ENCODE data around the gene NTSR2.

Gene NTSR2

GRCh38 chr2:11703700-11704099 is 33.7 kb upstream of the NTSR2 start:
- Histone ChIP-seq H3K27me3 (replicated peaks) (no peaks in the 10 kb centered on the region), H3K4me3 (ENCODE audit: low read depth, low read length) (no peak overlapping the region), H3K36me3 (replicated peaks) (no peaks in the 10 kb centered on the region), H3K27ac (no peak overlapping the region)
- no peak for TF ChIP-seq CTCF (IDR thresholded peaks at IDR 0.05; ENCODE audit: low read depth, low read length, missing control alignments)
- DNase-seq = peak; percentile 42
- in situ Hi-C loops (cut with HindIII; ENCODE audit: low pct_ligation_motif_present, low sequenced_read_pairs) = no loop called here

GRCh38 chr2:11702946-11703345 is 33.0 kb upstream of the NTSR2 start:
- TF ChIP-seq CTCF (IDR thresholded peaks at IDR 0.05; ENCODE audit: low read depth, low read length, missing control alignments) = no peak
- H3K27ac ChIP-seq = no peak overlapping the region
- no peak for DNase-seq
- H3K27me3 ChIP-seq (replicated peaks) = no peaks in the 10 kb centered on the region
- no peak overlapping the region for H3K4me3 ChIP-seq (ENCODE audit: low read depth, low read length)
- no peaks in the 10 kb centered on the region for H3K36me3 ChIP-seq (replicated peaks)
- in situ Hi-C loops (cut with HindIII; ENCODE audit: low pct_ligation_motif_present, low sequenced_read_pairs) = no loop called here

- in situ Hi-C loops (cut with HindIII; ENCODE audit: low pct_ligation_motif_present, low sequenced_read_pairs) = no loop called here
- H3K27me3 ChIP-seq (replicated peaks) = no peaks in the 10 kb centered on the region
- no peak for TF ChIP-seq CTCF (IDR thresholded peaks at IDR 0.05; ENCODE audit: low read depth, low read length, missing control alignments)
- no peaks in the 10 kb centered on the region for H3K36me3 ChIP-seq (replicated peaks)
- H3K27ac ChIP-seq = no peak overlapping the region
- no peak overlapping the region for H3K4me3 ChIP-seq (ENCODE audit: low read depth, low read length)
- DNase-seq = no peak
Observed at GRCh38 chr2:11701751-11702301, 31.8 kb upstream of the NTSR2 start.

GRCh38 chr2:11701206-11701605 is 31.2 kb upstream of the NTSR2 start:
- in situ Hi-C loops (cut with HindIII; ENCODE audit: low pct_ligation_motif_present, low sequenced_read_pairs) = no loop called here
- Histone ChIP-seq H3K27me3 (replicated peaks) (no peaks in the 10 kb centered on the region), H3K36me3 (replicated peaks) (no peaks in the 10 kb centered on the region), H3K27ac (no peak overlapping the region), H3K4me3 (ENCODE audit: low read depth, low read length) (no peak overlapping the region)
- DNase-seq = no peak
- no peak for TF ChIP-seq CTCF (IDR thresholded peaks at IDR 0.05; ENCODE audit: low read depth, low read length, missing control alignments)

- no peak for TF ChIP-seq CTCF (IDR thresholded peaks at IDR 0.05; ENCODE audit: low read depth, low read length, missing control alignments)
- in situ Hi-C loops (cut with HindIII; ENCODE audit: low pct_ligation_motif_present, low sequenced_read_pairs) = no loop called here
- H3K4me3 ChIP-seq (ENCODE audit: low read depth, low read length) = no peak overlapping the region
- no peaks in the 10 kb centered on the region for H3K27me3 ChIP-seq (replicated peaks)
- no peak for DNase-seq
- no peak overlapping the region for H3K27ac ChIP-seq
- no peaks in the 10 kb centered on the region for H3K36me3 ChIP-seq (replicated peaks)
Observed at GRCh38 chr2:11699686-11700670, 30.0 kb upstream of the NTSR2 start.
